Amniotic epithelial cell (primary cell): Measurements from ENCODE around the gene ZC3H12C.

Experiments used
- DNase-seq: peaks from one replicate; pipeline ENCODE4 v3.0.0-alpha.2; 2010; ENCODE audit warnings: low read depth

The ZC3H12C gene

DNA sequence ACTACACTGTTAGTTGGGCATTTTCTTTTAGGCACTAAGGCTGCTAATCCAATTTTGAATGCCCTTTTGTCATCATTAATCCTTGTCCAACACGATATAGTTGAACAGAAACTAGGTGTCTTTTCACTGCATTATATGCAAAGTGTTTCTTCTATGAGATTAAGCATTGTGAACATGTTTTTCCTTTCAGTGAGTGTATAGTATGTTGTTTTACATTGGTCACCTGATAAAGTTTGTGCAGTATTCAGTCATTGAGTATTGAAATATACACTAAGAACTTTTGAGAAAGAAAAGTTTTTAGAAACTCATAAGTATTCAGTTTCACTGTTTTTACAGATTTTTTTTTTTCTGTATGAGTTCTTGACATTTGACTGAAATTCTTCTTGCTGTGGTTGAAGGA lies 59.0 kb downstream of the ZC3H12C start:
- no peak for DNase-seq

DNA sequence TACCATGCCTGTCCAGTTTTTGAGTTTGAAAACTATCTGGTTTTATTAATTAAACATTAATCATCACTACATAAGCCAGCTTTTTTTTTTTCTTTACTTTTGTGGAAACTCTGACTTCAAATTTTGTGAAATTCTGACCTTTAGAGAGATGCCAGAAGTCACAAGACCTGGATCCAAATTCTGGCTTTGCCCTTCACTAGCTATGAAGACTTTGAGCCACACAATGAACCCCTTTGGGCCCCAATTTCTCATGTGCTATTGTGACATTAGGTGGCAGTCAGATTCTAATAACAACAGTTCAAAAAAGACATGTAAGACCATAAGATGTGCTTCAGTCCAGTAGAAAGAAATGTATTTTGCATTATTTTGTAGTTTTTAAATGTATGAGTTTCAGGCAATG lies 60.3 kb downstream of the ZC3H12C start:
- DNase-seq: no peak

DNA sequence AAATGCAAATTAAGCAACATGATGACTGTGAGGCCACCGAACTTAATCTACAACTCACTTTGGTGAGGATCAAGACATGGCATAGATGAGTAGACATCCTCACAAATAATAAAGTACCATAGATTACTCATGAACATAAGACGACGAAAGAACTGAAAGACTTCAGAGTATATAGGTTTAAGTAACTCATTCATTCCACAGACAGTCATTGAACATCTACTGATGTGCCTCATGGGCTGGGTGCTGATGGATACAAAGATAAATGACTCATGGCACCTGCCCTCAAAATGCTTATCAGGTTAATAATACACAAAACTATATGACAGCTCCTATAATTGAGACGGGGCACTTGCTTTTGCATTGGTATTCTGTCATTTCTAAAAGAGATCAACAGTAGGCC lies 63.3 kb downstream of the ZC3H12C start:
- no peak for DNase-seq

DNA sequence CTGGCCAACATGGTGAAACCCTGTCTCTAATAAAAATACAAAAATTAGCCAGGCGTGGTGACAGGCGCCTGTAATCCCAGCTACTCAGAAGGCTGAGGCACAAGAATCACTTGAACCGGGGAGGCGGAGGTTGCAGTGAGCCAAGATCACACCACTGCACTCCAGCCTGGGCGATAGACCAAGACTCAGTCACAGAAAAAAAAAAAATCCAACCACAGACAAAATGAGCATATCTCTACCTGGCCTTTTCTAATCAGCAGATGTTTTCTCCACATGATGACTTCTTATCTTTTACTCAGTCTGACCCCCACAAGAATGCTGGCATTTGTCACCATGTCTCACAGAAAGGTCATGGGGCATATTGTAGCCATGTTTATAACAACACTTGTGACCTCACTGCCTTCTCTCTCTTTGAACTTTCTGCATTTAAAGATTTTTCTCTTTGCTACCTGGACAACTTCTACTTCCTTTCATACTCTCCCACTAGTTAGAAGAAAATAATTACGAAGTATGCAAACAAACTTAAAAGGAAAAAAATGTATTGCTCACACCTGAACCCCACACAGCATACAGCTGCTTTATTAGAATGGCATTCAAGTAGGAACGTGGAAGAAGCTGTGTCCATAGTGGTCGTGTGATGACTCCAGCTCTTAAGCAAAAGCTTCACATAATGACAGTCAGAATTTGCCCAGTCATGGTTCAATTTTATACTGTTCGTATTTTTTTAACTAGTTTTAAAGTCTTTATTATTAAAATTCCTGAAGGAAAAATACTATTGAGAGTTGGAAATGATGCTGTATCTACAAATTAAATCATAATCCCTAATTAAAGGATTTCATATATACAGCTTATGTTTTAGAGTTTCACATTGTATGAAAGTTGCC lies 65.4 kb downstream of the ZC3H12C start:
- no peak for DNase-seq

DNA sequence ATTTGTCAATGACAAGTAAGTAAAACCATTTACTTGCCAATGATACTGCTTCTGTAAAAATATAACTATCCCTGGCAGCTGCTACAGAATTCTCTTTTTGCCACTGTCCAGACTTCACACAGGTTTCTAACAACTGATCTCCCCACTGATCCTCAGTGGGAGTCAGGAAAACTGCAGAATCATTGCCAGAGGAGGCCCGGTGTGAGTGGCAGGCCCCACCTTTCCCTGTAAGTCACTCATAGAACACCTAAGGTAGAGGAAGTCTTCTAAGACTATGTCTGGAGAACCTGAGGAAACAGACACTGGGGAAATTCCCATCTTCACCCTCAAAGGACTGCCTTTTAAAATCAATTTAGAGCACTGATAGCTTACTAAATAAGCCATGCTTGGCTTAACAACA lies 66.3 kb downstream of the ZC3H12C start:
- DNase-seq: no peak

DNA sequence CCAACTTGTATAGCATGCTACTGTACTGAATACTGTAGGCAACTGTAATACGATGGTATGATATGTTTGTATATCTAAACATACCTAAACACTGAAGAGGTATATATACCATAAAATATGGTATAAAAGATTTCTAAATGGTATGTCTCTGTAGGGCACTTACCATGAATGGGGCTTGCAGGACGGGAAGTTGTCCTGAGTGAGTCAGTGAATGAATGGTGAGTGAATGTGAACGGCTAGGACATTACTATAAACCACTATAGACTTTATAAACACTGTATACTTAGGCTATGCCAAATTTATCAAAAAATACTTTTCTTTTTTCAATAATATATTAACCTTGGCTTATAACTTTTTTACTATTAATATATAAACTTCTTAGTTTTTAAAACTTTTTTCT lies 66.8 kb downstream of the ZC3H12C start:
- peak; percentile 35 for DNase-seq

DNA sequence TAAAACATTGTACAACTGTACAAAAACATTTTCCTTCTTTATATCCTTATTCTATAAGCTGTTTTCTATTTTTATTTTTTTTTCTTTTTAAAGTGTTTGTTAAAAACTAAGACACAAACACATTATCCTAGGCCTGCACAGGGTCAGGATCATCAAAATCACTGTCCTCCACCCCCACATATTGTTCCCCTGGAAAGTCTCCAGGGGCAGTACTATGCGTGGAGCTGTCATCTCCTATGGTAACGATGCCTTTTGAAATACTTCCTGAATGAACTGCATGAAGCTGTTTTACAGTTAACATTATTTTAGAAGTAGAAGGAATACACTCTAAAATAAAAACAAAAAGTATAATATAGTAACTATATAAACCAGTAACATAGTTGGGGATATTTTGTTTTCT lies 67.2 kb downstream of the ZC3H12C start:
- DNase-seq: no peak

DNA sequence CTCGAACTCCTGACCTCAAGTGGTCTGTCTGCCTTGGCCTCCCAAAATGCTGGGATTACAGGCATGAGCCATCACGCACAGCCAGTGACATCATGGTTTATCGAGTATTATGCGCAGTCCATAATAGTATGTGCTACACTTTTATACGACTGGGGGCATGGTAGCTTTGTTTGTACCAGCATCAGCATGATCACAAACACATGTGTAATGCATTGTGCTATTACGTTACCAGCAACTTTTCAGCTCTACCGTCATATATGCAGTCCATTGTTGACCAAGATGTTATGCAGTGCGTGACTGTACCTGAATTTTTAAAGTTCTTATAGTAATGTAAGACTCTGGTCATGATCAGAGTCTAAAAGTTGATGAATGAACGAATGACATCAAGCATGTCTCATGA lies 67.9 kb downstream of the ZC3H12C start:
- no peak for DNase-seq

DNA sequence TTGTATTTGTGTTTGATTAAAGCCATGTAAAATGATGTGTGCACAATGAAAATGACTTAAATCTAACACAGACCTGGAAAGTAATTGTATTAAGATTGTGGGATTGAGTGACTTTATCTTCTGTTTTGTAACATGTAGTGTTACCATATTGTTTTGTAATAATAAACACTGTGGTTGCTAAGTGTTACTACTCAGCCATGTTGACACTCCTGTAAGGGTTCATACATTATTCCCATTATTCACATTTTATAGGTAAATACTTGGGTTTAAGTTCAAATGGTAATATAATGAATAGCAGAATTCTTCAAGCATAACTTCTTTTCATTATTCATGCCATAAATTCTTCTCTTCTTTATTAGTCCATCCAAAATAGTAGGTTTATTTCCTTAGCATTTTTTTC lies 69.0 kb downstream of the ZC3H12C start:
- peak; percentile 60 for DNase-seq

DNA sequence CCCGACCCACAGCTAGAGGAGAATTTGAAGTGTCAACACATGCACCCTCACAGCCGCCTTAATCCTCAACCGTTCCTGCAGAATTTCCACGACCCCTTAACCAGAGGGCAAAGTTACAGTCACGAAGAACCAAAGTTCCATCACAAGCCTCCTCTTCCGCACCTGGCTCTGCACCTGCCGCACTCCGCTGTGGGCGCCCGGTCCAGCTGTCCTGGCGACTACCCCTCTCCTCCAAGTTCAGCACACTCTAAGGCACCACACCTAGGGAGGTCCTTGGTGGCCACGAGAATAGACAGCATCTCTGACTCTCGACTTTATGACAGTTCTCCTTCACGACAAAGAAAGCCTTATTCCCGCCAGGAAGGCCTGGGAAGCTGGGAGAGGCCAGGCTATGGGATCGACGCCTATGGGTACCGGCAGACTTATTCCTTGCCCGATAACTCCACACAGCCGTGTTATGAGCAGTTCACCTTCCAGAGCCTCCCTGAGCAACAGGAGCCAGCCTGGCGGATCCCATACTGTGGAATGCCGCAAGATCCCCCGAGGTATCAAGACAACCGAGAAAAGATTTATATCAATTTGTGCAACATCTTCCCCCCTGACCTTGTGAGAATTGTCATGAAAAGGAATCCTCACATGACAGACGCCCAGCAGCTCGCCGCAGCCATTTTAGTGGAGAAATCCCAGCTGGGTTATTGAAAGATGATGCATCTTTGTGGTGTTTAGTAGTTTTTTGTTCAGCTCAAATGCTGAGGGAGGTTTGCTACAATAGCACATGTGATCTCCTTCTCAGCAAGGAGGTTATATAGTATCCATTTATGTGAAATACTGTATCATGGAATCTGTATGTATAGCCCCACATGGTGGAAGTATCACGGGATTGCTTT lies 72.1 kb downstream of the ZC3H12C start:
- no peak for DNase-seq

DNA sequence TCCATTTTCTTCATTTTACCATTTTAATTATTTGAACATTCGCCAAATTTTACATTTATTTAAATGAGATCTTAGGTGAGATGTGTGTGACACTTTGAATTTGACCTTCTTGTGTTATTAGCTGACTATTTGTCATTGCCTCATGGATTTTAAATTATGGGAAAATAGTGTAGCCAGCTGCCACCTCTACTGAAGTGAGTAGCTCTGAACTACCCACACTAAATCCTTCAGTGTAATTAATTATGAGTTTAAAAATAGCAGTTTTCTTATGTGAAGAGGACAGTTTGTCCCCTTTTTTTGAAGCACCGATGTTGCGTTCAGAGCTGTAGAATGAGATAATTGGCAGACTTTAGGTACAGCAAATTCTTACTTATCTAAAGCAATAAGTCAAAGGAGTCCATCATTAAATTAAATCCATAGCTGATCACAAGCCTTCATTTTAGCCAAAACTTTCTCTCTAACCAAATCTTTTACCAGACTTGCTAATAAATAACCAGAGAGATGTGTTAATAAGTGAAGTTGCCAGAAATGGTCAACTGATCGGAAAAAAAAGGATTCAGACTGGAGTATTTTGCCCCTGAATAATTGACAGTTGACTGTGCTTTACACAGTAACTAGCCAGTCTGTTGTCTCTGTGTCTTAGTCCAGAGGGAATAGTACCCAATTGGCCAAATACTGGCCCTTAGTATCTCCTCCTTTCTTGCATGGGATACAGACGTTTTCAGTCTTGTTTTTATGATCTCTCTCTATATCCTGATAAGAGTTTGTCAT lies 75.0 kb downstream of the ZC3H12C start:
- no peak for DNase-seq

DNA sequence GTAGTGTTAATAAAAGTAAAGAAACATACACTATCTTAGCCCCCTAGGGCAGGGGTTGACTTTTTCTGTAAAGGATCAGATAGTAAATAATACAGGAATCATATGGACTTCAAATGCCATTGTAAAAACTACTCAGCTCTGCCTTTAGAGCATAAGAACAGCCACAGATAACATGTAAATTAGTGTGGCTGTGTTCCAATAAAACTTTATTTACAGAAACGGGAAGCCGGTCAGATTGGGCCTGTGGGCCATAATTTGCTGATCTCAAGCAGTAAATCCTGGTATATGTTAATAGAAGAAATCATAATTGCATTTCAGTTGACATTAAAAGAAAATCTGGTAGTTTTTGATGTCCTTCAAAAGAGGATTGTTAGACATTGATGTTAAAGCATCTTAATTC lies 76.5 kb downstream of the ZC3H12C start:
- DNase-seq: no peak

DNA sequence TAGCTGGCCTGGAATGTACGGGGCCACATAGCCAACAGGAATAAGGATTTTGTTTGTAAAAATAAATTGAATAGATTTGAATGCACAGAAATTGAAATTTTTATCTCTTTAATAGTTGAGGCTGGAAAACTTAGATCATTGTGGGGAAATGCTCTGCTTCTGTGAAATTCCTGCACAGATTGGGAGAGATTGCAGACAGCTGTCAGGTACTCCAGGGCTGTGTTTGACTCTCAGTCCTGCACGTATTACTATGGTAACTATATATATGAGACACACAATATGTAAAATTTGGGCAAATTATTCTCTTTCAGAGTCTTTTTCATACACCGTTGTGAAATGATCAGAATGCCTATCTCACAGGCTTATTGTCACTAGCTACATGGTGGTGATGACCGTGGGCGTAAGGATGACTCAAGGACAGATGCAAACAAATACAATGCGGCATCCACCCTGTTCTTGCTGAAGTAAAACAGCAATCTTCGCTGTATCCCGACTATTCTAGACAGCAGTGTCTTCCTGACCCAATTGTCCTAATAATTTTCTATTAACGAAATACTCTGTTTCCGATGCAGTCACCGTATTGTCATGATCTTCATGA lies 79.4 kb downstream of the ZC3H12C start:
- DNase-seq: no peak

DNA sequence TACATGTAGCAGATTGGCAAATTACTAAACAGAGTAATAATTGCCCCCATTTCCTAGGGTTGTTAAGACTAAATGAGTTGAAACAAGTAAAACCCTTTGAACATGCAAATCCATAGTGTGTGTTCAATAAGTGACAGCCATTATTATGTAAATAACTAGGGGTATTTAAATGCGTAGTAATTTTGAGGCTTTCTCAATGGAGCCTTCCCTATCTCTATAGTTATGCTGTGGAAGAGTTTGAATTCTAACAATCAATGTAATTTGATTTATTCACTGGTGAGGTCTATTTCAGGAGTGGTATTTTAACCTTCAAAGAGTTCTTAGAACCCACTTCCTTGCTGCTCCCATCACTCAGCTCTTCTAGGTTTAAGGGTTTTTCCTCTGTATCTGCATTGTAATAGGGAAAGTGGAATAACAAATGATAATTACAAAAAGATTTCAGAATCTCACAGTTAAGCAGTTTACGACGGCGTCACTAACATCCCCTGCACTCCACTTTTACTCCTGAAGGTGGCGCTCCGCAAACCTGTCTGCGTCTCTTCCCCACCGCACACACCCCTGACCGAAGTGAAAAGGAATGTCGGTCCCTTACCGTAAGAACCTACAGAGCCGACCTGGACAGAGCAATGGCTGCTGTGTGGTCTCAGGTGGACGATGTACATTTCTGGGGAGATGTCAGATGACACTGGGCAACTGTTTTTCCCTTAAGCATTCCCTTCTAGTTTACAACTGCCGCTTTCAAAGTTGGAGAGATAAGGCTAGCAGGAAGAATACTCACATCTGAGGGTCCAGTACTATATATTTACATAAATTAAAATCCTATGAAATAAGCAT lies 80.8 kb downstream of the ZC3H12C start:
- DNase-seq: peak; percentile 83

DNA sequence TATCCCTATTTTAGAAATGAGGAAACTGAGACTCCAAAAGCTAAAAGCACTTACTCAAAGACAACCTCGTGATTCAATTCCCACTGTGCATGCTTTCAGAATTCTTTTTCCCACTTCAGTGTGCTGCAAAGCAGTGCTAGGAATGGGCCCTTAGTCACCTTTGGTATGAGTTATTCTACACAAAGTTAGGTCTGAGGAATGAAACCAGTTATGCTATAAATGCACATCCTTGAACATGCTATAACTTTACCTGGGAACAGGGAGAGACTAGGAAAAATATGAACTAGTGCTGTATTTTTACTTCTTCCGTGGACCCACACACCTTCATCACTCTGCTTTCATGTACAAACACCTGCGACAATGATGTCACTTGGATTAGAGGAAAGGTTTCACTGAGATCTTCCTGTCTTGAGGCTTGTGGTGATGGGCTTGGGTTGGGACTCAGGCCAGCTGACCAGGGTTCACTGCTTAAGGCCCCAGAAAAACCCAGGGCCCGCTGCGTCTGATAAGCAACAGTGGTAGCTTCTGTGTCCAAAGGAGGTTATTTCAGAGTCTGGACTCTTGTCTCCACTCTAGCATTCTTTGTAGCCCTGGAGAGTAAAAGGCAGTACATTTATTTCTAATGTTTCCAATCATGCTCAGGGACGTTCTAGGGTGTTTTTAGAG lies 81.6 kb downstream of the ZC3H12C start:
- DNase-seq: peak; percentile 72

DNA sequence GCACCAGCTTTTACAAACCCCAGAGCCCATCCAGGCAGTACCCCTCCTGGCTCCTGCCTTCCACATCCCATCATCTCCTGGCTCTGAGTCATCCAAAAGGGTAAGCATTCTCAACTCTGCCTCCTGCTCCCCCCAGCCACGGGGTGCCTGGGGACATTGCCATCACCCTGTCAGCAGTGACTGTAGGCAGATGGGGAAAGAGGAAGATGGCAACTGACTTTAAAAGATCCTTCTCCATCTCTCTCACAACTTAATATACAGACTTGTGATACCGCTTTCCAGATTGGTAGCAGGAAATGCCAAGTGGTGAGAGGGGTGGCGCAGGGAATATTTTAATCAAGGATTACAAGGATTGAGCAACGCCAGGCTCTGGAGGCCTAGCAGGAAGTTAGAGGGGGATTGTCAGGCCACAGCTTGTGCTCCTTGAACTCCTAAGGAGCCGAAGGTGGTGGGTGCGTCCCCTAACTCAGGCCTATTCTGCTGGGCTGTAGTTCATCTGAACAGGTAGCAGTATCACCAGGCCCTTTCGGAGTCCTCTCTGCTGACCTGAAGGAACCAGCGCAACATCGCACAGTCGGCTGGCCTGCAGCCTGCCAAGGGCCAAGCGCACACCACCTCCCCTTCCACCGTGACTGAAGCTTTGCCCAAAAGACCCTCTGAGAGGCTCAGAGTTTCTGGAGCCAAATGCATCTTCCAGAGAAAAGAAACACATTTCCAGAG lies 83.3 kb downstream of the ZC3H12C start:
- DNase-seq: peak; percentile 73

DNA sequence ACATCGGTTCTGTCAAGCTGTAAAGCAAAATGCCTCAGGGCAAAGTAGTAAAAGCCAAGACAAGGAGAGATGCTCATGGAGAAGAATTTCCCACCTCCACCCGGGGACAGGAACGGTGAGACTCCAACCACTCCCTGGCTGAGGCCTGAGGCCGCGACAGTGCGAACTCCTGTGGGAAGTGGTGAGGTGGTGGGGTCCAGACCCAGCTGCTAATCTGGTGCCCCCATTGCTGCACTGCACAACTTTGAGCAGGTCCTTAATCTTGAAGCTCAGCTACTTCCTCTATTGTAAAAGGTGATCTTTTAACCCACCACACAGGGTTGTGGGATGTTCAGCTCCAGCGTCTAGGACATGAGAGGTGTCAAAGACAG lies 83.9 kb downstream of the ZC3H12C start:
- no peak for DNase-seq

DNA sequence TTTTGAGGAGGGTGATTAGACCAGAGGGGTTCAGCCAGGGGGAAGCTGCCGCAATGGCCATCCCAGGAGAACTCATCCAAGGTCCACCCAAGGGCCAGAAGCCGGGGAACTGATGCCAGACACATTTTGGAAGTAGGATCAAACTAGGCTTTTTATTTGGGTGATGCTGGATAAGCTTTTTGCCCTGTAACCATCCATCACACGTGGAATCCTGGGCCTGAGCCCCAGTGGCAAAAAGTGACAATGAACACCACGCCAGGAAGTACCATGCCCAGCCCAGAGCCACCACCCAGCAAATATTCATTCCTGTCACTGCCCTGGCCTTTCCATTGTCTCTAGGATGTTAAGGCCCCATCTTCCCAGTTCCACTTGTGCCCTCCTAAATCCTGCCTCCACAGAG lies 85.9 kb downstream of the ZC3H12C start:
- no peak for DNase-seq

DNA sequence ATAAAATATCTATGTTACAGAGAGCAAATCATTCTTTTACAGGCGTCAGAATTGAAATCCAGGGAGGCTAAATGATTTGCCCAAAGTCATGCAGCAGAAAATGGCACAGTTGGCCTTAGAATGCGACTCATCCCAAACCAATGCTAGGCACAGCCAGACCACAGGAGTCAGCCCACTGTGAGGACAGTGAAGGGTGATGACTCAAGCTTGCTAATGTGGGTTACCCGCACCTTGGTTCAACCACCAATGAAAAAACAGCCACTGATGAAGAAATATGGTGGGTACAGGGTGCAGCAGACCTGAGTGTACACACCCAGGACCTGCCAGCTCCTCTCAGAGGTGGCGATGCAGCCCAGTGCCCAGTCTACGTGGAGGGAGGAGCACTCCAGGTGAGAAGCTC lies 89.7 kb downstream of the ZC3H12C start:
- DNase-seq: peak; percentile 78

DNA sequence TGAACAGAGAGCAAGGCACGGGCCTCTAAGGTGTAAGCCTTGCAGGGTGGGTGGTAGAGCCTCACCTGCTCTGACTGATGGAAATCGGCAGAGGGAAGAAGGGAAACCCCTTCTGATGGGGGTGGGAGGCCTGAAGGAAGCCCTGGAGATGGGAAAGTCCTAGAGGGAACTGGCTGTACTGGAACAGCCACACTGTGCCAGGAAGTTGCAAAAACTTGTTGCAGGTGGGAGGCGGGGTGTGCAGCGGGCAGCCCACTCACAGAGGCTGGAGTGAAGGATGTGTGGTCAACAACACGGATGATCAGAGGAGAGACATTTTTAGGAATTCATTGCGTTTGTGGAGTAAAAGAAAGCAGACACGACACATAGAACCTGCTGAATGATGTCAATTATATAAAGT lies 91.3 kb downstream of the ZC3H12C start:
- peak; percentile 91 for DNase-seq
